Measurements from ENCODE around the gene WDR1. TPM values are rescaled to one million over a fixed set of nuclear protein-coding genes. Genes with fewer than 3 reads are reported as not detected.

Gene WDR1
- total RNA-seq, 1 experiment from 2014 or later, result 246 TPM

DNA sequence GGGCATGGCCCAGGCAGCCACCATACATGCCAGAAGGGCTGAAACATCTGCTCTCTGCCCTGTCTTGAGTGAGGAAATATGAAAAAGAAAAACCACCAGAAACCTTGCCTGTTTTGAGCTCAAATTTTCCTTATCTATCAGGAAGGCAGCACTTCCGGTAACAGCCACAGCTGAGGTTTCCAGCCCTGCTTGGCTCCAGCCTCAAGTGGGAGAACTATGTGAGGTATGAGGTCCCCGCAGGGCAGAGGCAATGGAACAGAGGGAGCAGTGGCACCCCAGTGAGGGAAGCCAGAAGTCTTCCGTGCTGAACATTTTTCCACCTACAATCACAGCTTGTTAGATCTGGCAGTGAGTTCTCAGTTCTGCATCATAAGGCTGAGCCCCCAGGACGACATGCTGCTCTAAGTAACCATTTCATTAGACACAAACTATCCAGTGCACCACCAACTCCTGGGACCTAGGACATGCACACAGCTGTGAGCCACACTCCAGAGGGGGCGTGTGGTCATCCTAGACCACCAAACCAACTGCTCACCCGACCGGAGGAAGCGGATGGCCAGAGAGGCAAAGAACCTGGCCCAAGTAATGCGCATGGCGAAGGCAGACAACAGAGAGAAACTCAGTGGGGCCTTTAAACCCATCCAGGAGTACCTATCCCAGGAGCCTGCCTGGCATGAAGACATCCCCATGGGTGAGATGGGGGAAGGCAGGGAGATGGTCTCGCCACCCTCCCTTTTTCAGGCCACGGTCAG, 22.6 kb downstream of the WDR1 start:
- Mint-ChIP-seq H3K9me3 (ENCODE audit: unreplicated experiment) (no peaks in the 10 kb centered on the region), H3K4me3 (ENCODE audit: unreplicated experiment) (no peak overlapping the region), H3K36me3 (ENCODE audit: insufficient read depth, unreplicated experiment) (peaks cover 90% of the 10 kb centered on the region), H3K4me1 (ENCODE audit: insufficient read depth, unreplicated experiment) (peaks cover 27% of the 10 kb centered on the region), H3K27ac (ENCODE audit: low read depth, unreplicated experiment) (peak overlapping the region; percentile 81), H3K27me3 (ENCODE audit: insufficient read depth, unreplicated experiment) (no peaks in the 10 kb centered on the region)
- POLR2A ChIA-PET, result no interaction called here
- intact Hi-C loops (cut with micrococcal nuclease), result no loop called here
- CTCF ChIA-PET, result interaction anchor here (0.9 to 1.0 kb wide), 2 partner anchors 30 to 326 kb away, joined by 3 to 6 read pairs; no protein-coding TSS in a partner anchor
- no peak for TF ChIP-seq CTCF (IDR thresholded peaks at IDR 0.05; ENCODE audit: unreplicated experiment)
- BruUV-seq (replicated peaks), result no TSS peak
- DNase-seq (ENCODE audit: unreplicated experiment), result no peak

GRCh38 chr4:10093271-10093621, 23.4 kb downstream of the WDR1 start:
- H3K9me3 Mint-ChIP-seq (ENCODE audit: unreplicated experiment), result no peaks in the 10 kb centered on the region
- peak overlapping the region; percentile 81 for H3K27ac Mint-ChIP-seq (ENCODE audit: low read depth, unreplicated experiment)
- H3K36me3 Mint-ChIP-seq (ENCODE audit: insufficient read depth, unreplicated experiment), result peaks cover 89% of the 10 kb centered on the region
- H3K4me3 Mint-ChIP-seq (ENCODE audit: unreplicated experiment), result no peak overlapping the region
- peaks cover 20% of the 10 kb centered on the region for H3K4me1 Mint-ChIP-seq (ENCODE audit: insufficient read depth, unreplicated experiment)
- CTCF ChIA-PET, result interaction anchor here (0.6 to 1.0 kb wide), 3 partner anchors 29 to 444 kb away, joined by 3 to 6 read pairs (median 3); no protein-coding TSS in a partner anchor
- POLR2A ChIA-PET, result interaction anchor here (1.3 kb wide), 1 partner anchor 24 kb away, joined by 8 read pairs; the partner anchor contains the start of gene WDR1
- no TSS peak for BruUV-seq (replicated peaks)
- no peak for DNase-seq (ENCODE audit: unreplicated experiment)
- no peaks in the 10 kb centered on the region for H3K27me3 Mint-ChIP-seq (ENCODE audit: insufficient read depth, unreplicated experiment)
- no peak for TF ChIP-seq CTCF (IDR thresholded peaks at IDR 0.05; ENCODE audit: unreplicated experiment)
- intact Hi-C loops (cut with micrococcal nuclease), result no loop called here

DNA sequence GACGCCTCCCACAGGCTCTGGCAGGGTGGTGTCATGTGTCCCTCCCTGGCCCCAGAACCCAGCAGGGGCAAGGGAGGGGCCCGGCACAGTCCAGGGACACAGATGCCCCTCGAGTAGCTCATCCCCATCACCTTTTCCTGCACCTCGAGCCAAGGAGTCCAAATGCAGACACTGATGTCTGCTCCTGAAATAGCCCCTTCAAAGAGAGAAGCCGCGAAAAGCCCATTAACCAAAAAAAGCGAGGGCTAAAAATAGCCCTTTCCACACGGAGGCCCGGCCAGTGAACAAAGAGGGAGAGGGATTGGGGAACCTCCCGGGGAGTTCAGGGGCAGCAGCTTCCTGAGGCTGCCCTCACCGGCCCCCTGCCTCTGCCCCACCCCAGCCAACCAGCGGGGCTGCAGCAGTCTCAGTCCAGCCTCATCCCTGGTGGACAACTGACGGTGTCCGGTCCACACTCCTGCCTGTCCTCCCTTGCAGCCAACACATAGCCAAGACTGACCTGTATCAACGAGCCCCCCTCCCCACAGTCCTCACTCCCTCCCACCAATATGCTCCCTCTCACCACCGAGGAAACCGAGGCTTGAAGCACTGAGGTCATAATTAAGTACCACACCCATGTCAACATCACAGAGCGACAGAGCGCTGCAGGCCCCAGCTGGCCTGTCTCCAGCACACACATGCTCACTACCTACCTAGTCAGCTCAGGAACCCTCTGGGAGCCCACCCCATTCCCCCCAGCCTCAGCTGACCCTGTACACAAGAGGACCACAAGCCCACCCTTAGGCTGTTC, 23.9 kb downstream of the WDR1 start:
- TF ChIP-seq CTCF (IDR thresholded peaks at IDR 0.05; ENCODE audit: unreplicated experiment), result no peak
- no peak for DNase-seq (ENCODE audit: unreplicated experiment)
- Mint-ChIP-seq H3K4me3 (ENCODE audit: unreplicated experiment) (no peak overlapping the region), H3K9me3 (ENCODE audit: unreplicated experiment) (no peaks in the 10 kb centered on the region), H3K27ac (ENCODE audit: low read depth, unreplicated experiment) (peak overlapping the region; percentile 81), H3K27me3 (ENCODE audit: insufficient read depth, unreplicated experiment) (no peaks in the 10 kb centered on the region), H3K36me3 (ENCODE audit: insufficient read depth, unreplicated experiment) (peaks cover 89% of the 10 kb centered on the region), H3K4me1 (ENCODE audit: insufficient read depth, unreplicated experiment) (peaks cover 14% of the 10 kb centered on the region)
- ChIA-PET CTCF (interaction anchor here (0.6 to 0.7 kb wide), 2 partner anchors 198 to 445 kb away, joined by 3 read pairs; no protein-coding TSS in a partner anchor), POLR2A (interaction anchor here (1.3 kb wide), 1 partner anchor 24 kb away, joined by 8 read pairs; the partner anchor contains the start of gene WDR1)
- intact Hi-C loops (cut with micrococcal nuclease), result no loop called here
- BruUV-seq (replicated peaks), result no TSS peak
